ENCODE results near the gene RGPD5. TPM values are rescaled to one million over a fixed set of nuclear protein-coding genes. Genes with fewer than 3 reads are reported as not detected.
A peak's percentile ranks its signal among the peaks of the same experiment; 100 is the strongest.
"Not testable (repeated sequence)": the region's sequence is repeated elsewhere in the genome, so short reads cannot be mapped to it uniquely, and the experiment has no call there.

The RGPD5 gene
- total RNA-seq (2022) = 62.0 TPM in 2 replicates
- percentile 15 among the genes with signal in this experiment for Bru-seq, nascent RNA
- BruChase-seq, experiment 1, labeled RNA remaining after a 2-hour chase = percentile 12 among the genes with signal in this experiment
- BruChase-seq, experiment 2, labeled RNA remaining after a 6-hour chase = percentile 13 among the genes with signal in this experiment
- long read RNA-seq, partial matches to known transcripts = 1 of 5 reads
- long read RNA-seq, other reads (novel, unspliced or antisense) = 4 of 5 reads

- H3K27me3 ChIP-seq (replicated peaks; ENCODE audit: control insufficient read depth, insufficient read depth, low read length); H3K9me3 ChIP-seq; H3K9me3 Mint-ChIP-seq (ENCODE audit: unreplicated experiment); BruUV-seq (replicated peaks); H3K4me3 ChIP-seq (ENCODE audit: low read depth, low read length); H3K4me1 Mint-ChIP-seq (ENCODE audit: low read depth, unreplicated experiment); CTCF ChIA-PET; H3K27me3 Mint-ChIP-seq (ENCODE audit: insufficient read depth, unreplicated experiment); intact Hi-C loops (cut with micrococcal nuclease; ENCODE audit: unreplicated experiment); H3K4me3 Mint-ChIP-seq (ENCODE audit: unreplicated experiment); H3K36me3 ChIP-seq (ENCODE audit: control insufficient read depth, insufficient read depth, low read length); H3K4me1 ChIP-seq; DNase-seq; POLR2A ChIA-PET; H3K27ac Mint-ChIP-seq (ENCODE audit: unreplicated experiment); H3K36me3 Mint-ChIP-seq (ENCODE audit: insufficient read depth, unreplicated experiment): not testable (repeated sequence)
These were observed at the start of gene RGPD5 for GRCh38 chr2:109794074-109794737. TSS of gene RGPD5 (plus strand) at chr2:109794305. CDS start at chr2:109794466, 161 bp downstream.

DNA sequence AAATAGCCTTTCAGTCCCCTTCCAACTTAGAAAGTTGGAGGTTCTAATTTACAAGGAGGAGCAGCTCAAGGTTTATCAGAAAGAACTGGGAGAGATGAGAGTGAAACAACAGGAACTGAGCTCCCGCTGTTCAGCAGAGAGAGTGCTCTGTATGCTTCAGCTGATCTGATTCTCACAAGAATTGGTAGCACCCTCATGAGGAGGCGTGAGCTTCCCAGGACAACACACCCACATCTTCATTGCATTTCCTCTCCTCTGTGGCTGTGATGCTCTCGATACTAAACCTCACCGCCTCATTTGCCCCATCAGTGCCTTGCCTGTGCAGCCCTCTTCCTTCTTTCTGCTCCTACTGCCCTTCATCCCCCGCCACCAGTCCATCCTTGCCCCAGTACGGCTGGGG lies 42.5 kb upstream of the RGPD5 start:
- CTCF ChIA-PET; H3K27me3 Mint-ChIP-seq (ENCODE audit: insufficient read depth, unreplicated experiment); H3K36me3 Mint-ChIP-seq (ENCODE audit: insufficient read depth, unreplicated experiment); H3K4me1 ChIP-seq; H3K9me3 Mint-ChIP-seq (ENCODE audit: unreplicated experiment); POLR2A ChIA-PET; H3K36me3 ChIP-seq (ENCODE audit: control insufficient read depth, insufficient read depth, low read length); DNase-seq; BruUV-seq (replicated peaks); H3K4me3 Mint-ChIP-seq (ENCODE audit: unreplicated experiment); H3K27ac Mint-ChIP-seq (ENCODE audit: unreplicated experiment); H3K9me3 ChIP-seq; intact Hi-C loops (cut with micrococcal nuclease; ENCODE audit: unreplicated experiment); H3K27me3 ChIP-seq (replicated peaks; ENCODE audit: control insufficient read depth, insufficient read depth, low read length); H3K4me1 Mint-ChIP-seq (ENCODE audit: low read depth, unreplicated experiment); H3K4me3 ChIP-seq (ENCODE audit: low read depth, low read length): not testable (repeated sequence)

DNA sequence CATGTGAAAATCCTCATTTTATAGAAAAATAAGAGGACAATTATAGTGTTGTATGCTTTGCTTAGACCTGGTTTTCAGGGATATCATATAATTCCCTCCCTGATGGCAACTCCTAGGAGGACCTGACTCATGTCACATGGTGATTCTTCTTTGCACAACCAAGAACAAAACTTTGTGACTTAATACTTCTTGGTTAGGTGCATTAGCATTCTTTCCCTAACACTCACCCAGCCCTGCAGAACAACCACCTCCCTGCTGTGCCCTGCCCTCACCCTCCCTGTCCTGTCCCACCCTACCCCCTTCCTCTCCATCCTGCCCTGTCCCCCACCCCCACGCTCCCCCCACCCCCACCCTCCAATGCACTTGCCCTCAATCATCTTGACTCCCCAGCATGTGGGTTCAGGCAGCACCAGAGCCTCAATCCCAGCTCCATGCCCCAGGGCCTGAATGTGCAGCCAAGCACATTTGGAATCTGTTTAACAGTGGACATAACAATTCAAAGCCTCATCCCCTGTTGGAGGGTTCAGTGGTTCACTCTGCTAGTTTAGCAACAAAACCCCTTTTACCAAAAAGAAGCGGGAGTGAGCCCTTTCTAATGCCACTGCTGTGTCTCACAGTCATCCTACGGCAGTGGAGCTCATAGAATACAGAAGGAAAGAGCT lies 36.8 kb upstream of the RGPD5 start:
- H3K4me3 Mint-ChIP-seq (ENCODE audit: unreplicated experiment); H3K4me1 Mint-ChIP-seq (ENCODE audit: low read depth, unreplicated experiment); CTCF ChIA-PET; H3K36me3 Mint-ChIP-seq (ENCODE audit: insufficient read depth, unreplicated experiment); BruUV-seq (replicated peaks); H3K27ac Mint-ChIP-seq (ENCODE audit: unreplicated experiment); H3K9me3 ChIP-seq; H3K4me3 ChIP-seq (ENCODE audit: low read depth, low read length); H3K4me1 ChIP-seq; H3K27me3 Mint-ChIP-seq (ENCODE audit: insufficient read depth, unreplicated experiment); H3K36me3 ChIP-seq (ENCODE audit: control insufficient read depth, insufficient read depth, low read length); POLR2A ChIA-PET; intact Hi-C loops (cut with micrococcal nuclease; ENCODE audit: unreplicated experiment); H3K9me3 Mint-ChIP-seq (ENCODE audit: unreplicated experiment); DNase-seq; H3K27me3 ChIP-seq (replicated peaks; ENCODE audit: control insufficient read depth, insufficient read depth, low read length): not testable (repeated sequence)

DNA sequence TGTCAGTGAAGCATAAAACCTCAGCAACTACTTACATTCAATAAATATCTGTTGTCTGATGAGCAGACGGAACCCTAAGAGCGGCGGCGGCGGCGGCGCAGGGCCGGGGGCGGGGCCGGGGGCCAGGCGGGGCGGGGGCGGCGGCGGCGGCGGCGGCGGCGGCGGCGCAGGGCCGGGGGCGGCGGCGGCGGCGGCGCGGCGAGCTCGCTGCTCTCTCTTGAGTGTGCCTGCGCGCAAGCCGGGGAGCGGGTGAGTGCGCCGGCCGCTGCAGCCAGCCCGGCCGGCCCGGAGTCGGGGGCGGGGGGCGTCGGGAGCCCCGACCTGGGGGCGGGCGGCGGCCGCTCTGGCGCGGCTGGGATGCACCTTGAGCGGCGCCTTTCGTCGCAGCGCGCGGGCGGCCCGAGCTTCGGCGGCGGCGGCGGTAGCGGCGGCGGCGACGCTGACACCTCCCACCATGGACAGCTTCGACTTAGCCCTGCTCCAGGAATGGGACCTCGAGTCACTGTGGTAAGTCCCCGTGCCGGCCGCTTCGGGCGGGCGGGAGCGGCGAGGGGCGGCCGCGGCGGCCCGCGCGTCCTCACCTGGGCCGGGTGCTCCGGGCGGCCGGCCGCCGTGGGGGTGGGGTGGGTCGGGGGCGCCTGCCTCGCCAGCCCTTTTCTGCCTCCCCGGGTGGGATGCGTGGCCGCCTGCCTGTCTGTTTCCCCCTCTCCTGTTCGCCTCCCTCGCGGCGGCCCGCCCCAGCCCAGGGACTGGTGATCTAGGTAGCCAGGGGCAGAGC lies 33.7 kb upstream of the RGPD5 start:
- H3K4me1 Mint-ChIP-seq (ENCODE audit: low read depth, unreplicated experiment); H3K36me3 Mint-ChIP-seq (ENCODE audit: insufficient read depth, unreplicated experiment); H3K9me3 ChIP-seq; intact Hi-C loops (cut with micrococcal nuclease; ENCODE audit: unreplicated experiment); H3K27me3 Mint-ChIP-seq (ENCODE audit: insufficient read depth, unreplicated experiment); CTCF ChIA-PET; POLR2A ChIA-PET; H3K27ac Mint-ChIP-seq (ENCODE audit: unreplicated experiment); H3K36me3 ChIP-seq (ENCODE audit: control insufficient read depth, insufficient read depth, low read length); BruUV-seq (replicated peaks); H3K9me3 Mint-ChIP-seq (ENCODE audit: unreplicated experiment); H3K4me1 ChIP-seq; H3K27me3 ChIP-seq (replicated peaks; ENCODE audit: control insufficient read depth, insufficient read depth, low read length): not testable (repeated sequence)
- DNase-seq = peak in 1 of 2 experiments; percentile 21
- H3K4me3 ChIP-seq (ENCODE audit: low read depth, low read length) = peak overlapping the region; percentile 24
- peak overlapping the region; percentile 42 for H3K4me3 Mint-ChIP-seq (ENCODE audit: unreplicated experiment)

DNA sequence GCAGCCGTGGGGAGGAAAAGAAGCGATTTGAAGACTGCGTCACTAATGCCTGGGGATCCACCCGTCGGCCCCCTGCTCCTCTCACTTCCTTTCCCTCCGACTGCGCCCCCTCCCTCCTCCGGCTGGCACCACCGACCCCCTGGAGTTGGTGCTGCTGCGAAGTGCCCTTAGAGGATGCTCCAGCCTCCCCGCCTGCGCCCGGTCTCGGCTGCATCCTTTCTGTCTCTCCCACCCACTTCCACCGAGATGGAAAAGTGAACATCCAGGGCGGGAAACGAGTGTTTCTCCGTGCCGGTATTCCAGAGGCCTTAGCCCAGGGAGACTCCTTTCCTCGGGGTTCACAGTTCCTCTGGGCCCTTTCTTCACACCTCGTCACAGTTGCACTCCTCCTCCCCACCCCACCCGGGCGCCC lies 33.1 kb upstream of the RGPD5 start:
- H3K4me3 Mint-ChIP-seq (ENCODE audit: unreplicated experiment) = peak overlapping the region; percentile 44
- DNase-seq; H3K9me3 ChIP-seq; H3K4me3 ChIP-seq (ENCODE audit: low read depth, low read length); H3K27ac Mint-ChIP-seq (ENCODE audit: unreplicated experiment); H3K27me3 Mint-ChIP-seq (ENCODE audit: insufficient read depth, unreplicated experiment); H3K36me3 ChIP-seq (ENCODE audit: control insufficient read depth, insufficient read depth, low read length); POLR2A ChIA-PET; H3K9me3 Mint-ChIP-seq (ENCODE audit: unreplicated experiment); CTCF ChIA-PET; intact Hi-C loops (cut with micrococcal nuclease; ENCODE audit: unreplicated experiment); H3K4me1 Mint-ChIP-seq (ENCODE audit: low read depth, unreplicated experiment); H3K36me3 Mint-ChIP-seq (ENCODE audit: insufficient read depth, unreplicated experiment); BruUV-seq (replicated peaks); H3K4me1 ChIP-seq; H3K27me3 ChIP-seq (replicated peaks; ENCODE audit: control insufficient read depth, insufficient read depth, low read length): not testable (repeated sequence)

DNA sequence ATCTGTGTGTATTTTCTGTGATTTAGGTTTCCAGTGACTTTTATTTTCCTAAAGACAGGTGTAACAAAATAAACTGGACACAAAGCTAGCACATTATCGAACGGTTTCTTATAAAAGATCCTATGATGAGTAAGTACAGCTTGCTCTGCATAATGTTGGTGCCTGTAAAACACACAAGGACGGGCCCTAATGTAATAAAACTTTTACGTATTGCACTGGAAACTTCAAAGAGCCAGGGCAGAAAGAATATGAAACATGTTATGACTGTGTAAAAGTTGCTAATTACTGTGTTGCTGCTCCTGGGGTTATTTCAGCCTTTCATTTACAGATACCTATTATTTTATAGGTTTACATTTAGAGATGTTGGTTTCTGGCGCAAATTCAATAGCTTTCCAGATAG lies 32.1 kb upstream of the RGPD5 start:
- H3K4me1 Mint-ChIP-seq (ENCODE audit: low read depth, unreplicated experiment); H3K36me3 Mint-ChIP-seq (ENCODE audit: insufficient read depth, unreplicated experiment); H3K27me3 Mint-ChIP-seq (ENCODE audit: insufficient read depth, unreplicated experiment); CTCF ChIA-PET; H3K9me3 Mint-ChIP-seq (ENCODE audit: unreplicated experiment); DNase-seq; H3K9me3 ChIP-seq; POLR2A ChIA-PET; BruUV-seq (replicated peaks); H3K27me3 ChIP-seq (replicated peaks; ENCODE audit: control insufficient read depth, insufficient read depth, low read length); intact Hi-C loops (cut with micrococcal nuclease; ENCODE audit: unreplicated experiment); H3K4me3 Mint-ChIP-seq (ENCODE audit: unreplicated experiment); H3K27ac Mint-ChIP-seq (ENCODE audit: unreplicated experiment); H3K36me3 ChIP-seq (ENCODE audit: control insufficient read depth, insufficient read depth, low read length); H3K4me3 ChIP-seq (ENCODE audit: low read depth, low read length); H3K4me1 ChIP-seq: not testable (repeated sequence)

Measured in Caco-2 (cell line).